ENCODE measurements around the gene PAPPA.

GRCh38 chr9:116383936-116384335 is 230.3 kb downstream of the PAPPA start:
- TF ChIP-seq ZNF398 (tag by site-specific recombination; IDR thresholded peaks at IDR 0.05) = no peak
- TF ChIP-seq, protein P1, sequence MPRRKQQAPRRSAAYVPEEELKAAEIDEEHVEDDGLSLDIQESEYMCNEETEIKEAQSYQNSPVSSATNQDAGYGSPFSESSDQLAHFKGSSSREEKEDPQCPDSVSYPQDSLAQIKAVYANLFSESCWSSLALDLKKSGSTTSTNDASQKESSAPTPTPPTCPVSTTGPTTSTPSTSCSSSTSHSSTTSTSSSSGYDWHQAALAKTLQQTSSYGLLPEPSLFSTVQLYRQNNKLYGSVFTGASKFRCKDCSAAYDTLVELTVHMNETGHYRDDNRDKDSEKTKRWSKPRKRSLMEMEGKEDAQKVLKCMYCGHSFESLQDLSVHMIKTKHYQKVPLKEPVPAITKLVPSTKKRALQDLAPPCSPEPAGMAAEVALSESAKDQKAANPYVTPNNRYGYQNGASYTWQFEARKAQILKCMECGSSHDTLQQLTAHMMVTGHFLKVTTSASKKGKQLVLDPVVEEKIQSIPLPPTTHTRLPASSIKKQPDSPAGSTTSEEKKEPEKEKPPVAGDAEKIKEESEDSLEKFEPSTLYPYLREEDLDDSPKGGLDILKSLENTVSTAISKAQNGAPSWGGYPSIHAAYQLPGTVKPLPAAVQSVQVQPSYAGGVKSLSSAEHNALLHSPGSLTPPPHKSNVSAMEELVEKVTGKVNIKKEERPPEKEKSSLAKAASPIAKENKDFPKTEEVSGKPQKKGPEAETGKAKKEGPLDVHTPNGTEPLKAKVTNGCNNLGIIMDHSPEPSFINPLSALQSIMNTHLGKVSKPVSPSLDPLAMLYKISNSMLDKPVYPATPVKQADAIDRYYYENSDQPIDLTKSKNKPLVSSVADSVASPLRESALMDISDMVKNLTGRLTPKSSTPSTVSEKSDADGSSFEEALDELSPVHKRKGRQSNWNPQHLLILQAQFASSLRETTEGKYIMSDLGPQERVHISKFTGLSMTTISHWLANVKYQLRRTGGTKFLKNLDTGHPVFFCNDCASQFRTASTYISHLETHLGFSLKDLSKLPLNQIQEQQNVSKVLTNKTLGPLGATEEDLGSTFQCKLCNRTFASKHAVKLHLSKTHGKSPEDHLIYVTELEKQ (tag by site-specific recombination; IDR thresholded peaks at IDR 0.05; ENCODE audit: borderline replicate concordance) = no peak
- no peak for TF ChIP-seq ZNF140 (tag by site-specific recombination; IDR thresholded peaks at IDR 0.05)
- TF ChIP-seq, protein P2, sequence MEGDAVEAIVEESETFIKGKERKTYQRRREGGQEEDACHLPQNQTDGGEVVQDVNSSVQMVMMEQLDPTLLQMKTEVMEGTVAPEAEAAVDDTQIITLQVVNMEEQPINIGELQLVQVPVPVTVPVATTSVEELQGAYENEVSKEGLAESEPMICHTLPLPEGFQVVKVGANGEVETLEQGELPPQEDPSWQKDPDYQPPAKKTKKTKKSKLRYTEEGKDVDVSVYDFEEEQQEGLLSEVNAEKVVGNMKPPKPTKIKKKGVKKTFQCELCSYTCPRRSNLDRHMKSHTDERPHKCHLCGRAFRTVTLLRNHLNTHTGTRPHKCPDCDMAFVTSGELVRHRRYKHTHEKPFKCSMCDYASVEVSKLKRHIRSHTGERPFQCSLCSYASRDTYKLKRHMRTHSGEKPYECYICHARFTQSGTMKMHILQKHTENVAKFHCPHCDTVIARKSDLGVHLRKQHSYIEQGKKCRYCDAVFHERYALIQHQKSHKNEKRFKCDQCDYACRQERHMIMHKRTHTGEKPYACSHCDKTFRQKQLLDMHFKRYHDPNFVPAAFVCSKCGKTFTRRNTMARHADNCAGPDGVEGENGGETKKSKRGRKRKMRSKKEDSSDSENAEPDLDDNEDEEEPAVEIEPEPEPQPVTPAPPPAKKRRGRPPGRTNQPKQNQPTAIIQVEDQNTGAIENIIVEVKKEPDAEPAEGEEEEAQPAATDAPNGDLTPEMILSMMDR (tag by site-specific recombination; IDR thresholded peaks at IDR 0.05) = no peak
- TF ChIP-seq, protein P3, sequence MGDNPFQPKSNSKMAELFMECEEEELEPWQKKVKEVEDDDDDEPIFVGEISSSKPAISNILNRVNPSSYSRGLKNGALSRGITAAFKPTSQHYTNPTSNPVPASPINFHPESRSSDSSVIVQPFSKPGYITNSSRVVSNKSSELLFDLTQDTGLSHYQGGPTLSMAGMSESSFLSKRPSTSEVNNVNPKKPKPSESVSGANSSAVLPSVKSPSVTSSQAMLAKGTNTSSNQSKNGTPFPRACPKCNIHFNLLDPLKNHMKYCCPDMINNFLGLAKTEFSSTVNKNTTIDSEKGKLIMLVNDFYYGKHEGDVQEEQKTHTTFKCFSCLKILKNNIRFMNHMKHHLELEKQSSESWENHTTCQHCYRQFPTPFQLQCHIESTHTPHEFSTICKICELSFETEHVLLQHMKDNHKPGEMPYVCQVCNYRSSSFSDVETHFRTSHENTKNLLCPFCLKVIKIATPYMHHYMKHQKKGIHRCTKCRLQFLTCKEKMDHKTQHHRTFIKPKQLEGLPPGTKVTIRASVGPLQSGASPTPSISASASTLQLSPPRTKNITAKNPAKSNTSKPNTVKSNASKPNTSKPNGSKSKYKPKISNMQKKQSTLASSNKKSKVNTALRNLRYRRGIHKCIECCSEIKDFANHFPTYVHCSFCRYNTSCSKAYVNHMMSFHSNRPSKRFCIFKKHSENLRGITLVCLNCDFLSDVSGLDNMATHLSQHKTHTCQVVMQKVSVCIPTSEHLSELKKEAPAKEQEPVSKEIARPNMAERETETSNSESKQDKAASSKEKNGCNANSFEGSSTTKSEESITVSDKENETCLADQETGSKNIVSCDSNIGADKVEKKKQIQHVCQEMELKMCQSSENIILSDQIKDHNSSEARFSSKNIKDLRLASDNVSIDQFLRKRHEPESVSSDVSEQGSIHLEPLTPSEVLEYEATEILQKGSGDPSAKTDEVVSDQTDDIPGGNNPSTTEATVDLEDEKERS (tag by site-specific recombination; IDR thresholded peaks at IDR 0.05) = no peak
- no peak for TF ChIP-seq ZSCAN23 (tag by site-specific recombination; IDR thresholded peaks at IDR 0.05)
- TF ChIP-seq ZNF660 (tag by site-specific recombination; IDR thresholded peaks at IDR 0.05) = no peak
- no peak for TF ChIP-seq ZNF404 (tag by site-specific recombination; IDR thresholded peaks at IDR 0.05)
- TF ChIP-seq ZBTB20 (tag by site-specific recombination; IDR thresholded peaks at IDR 0.05) = no peak
- TF ChIP-seq ZNF670 (tag by site-specific recombination; IDR thresholded peaks at IDR 0.05; ENCODE audit: low read depth) = no peak
- no peak for TF ChIP-seq ZBTB1 (tag by site-specific recombination; IDR thresholded peaks at IDR 0.05)
- TF ChIP-seq REST (tag by site-specific recombination; IDR thresholded peaks at IDR 0.05) = no peak
- no peak for TF ChIP-seq BCL11A (tag by site-specific recombination; IDR thresholded peaks at IDR 0.05; ENCODE audit: low read depth)

Measured in HEK293 (cell line).